ENCODE results near the gene DHRS7B.

DNA sequence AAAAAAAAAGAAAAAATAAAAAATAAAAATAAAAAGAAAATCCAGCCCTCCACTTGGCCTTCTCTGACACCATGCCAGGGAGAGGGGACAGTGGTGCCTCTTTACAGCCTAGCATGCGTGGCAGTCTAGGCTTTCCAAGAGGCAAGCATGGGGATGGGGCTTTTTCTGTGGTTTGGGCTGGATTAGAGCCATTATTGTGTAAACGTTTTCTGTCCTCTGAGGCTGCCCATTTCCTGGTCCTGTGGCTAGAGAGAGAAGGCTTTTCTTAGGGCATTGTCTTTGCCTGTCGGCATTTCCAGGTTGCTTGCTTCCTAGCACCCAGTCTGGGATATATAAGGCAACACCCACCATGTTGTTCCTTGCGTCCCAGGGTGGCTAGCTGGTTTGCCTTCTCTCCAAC is 2.7 kb upstream of the DHRS7B start:
- TF ChIP-seq, protein P1, sequence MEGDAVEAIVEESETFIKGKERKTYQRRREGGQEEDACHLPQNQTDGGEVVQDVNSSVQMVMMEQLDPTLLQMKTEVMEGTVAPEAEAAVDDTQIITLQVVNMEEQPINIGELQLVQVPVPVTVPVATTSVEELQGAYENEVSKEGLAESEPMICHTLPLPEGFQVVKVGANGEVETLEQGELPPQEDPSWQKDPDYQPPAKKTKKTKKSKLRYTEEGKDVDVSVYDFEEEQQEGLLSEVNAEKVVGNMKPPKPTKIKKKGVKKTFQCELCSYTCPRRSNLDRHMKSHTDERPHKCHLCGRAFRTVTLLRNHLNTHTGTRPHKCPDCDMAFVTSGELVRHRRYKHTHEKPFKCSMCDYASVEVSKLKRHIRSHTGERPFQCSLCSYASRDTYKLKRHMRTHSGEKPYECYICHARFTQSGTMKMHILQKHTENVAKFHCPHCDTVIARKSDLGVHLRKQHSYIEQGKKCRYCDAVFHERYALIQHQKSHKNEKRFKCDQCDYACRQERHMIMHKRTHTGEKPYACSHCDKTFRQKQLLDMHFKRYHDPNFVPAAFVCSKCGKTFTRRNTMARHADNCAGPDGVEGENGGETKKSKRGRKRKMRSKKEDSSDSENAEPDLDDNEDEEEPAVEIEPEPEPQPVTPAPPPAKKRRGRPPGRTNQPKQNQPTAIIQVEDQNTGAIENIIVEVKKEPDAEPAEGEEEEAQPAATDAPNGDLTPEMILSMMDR (IDR thresholded peaks at IDR 0.05), result no peak
- no peak for TF ChIP-seq POLR2A (IDR thresholded peaks at IDR 0.05)

Measured in right lobe of liver (tissue), 4 donors.